Effector CD4-positive, alpha-beta T cell (primary cell): Measurements from ENCODE around the gene MAPKAP1.
"Not testable (repeated sequence)": the region's sequence is repeated elsewhere in the genome, so short reads cannot be mapped to it uniquely, and the experiment has no call there.

Source experiments
- DNase-seq: peaks from one replicate; pipeline ENCODE4 v3.0.0-alpha.2; 2020

Gene MAPKAP1

GRCh38 chr9:125600194-125600593 lies 106.8 kb downstream of the MAPKAP1 start:
- no peak for DNase-seq

GRCh38 chr9:125594223-125594610 lies 112.8 kb downstream of the MAPKAP1 start:
- no peak for DNase-seq

DNA sequence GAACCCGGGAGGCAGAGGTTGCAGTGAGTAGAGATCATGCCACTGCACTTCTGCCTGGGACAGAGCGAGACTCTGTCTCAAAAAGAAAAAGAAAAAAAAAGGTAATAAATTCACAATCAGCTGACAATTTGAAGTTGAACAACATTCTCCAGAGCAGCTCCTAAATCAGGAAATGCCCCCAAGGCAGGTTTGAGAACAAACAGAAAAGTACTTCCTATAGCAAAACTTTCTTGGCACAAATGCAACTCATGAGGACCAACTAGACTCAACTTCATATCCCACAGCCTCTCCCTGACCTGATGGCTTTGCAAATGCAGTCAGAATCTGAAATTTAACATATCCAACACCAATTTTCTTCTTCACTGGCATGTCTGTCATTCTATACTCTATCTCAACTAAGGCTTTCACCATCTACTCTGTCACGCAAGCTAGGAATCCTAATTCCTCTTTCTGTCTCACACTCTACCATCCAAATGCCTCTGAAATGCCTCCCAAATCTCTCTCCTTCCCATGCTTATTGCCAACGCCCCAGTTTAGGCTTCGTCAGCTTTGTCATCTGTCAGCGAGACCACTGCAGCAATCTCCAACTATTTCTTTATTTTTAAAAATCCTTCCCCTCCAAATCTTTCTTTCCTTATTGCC lies 113.3 kb downstream of the MAPKAP1 start:
- DNase-seq: no peak

- DNase-seq: no peak
Observed at GRCh38 chr9:125591888-125592287, 115.1 kb downstream of the MAPKAP1 start.

DNA sequence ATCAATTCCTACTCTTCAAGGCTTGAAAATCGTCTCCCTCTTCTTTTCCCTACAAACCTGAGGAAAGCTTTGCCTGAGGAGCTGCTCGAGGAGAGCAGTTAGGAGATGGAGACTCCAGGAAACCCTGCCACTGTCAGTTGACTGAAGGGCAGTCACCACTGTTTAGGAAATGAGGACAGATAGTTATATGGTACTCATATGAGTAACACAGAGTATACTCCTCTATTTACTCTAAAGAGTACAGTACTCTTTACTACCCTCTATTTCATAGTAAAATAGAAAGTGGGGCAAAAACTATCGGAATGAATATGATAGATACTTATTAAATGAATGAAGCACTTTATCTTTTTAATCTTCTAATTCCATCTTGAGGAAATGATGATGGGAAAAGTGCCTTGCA lies 115.8 kb downstream of the MAPKAP1 start:
- no peak for DNase-seq

DNA sequence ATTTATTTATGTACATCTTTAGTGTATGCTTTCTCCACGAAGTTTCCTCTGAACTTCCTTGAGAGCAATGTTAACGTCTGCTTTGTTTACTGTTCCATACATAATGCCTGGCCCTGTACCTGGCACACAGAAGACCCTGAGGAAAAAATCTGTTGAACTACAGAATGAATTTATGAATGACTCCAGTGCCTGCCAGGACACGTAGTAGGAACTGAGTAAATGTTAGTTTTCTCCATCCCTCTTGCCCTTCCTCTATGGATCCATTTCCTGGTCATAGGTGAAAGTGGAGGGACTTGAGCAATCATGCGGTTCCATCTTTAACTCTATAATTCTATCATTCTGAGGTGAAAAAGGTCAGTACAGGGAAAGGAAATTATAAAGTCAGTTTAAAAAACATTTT lies 117.7 kb downstream of the MAPKAP1 start:
- no peak for DNase-seq

- no peak for DNase-seq
Observed at GRCh38 chr9:125587819-125588460, 119.1 kb downstream of the MAPKAP1 start.

GRCh38 chr9:125586172-125586511 lies 120.9 kb downstream of the MAPKAP1 start:
- DNase-seq: no peak

DNA sequence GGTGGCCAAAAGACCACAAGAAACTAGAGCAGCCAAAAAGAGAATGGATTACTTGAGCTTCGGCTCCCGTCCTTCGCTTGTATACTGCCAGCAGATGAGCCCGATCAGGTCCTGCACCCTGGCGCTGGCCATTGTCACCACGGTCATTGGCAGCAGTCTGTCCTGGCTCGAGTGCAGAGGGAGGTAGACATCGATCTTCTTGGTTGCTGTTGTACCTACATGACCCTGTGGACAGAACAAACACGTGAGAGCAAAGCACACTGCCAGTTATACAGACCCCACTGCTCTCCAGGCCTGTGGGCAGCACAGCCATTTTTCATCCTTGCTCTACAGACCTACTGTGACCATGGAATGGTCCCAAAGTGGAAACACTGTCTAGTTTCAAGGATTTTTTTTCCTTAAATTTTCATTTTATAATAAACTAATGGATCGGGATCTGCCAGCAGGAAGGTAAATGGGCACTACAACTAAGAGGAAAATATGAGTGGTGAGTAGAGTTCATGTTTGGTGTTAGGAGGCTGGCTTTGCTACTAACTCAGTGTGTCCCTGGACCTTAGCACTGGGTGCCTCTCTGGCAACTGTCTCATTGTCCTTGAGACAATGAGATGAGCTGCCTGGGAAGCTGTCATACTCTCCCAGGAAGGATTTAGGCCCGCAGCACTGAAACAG lies 121.4 kb downstream of the MAPKAP1 start:
- DNase-seq: no peak

DNA sequence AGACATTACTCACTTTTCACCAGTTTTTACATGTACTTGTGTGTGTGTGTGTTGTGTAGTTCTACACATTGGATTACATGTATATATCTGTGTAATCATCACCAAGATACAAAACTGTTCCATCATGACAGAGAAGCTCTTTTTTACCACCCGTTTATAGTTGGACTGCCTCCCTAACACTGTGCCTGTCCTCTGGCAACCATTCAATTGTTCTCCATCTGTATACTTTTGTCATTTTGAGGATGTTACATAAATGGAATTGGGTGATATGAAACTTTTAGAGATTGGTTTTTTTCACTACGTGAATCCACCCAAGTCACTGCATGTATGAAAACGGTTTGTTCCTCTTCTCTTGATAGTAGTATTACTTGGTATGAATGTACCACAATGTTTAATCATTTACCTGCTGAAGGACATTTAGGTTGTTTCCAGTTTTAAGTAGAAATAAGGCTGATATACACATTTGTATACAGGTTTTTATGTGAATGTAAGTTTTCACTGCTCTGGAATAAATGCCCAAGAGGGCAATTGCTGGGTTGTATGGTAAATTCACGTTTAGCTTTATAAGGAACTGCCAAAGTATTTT lies 126.2 kb downstream of the MAPKAP1 start:
- no peak for DNase-seq

GRCh38 chr9:125579030-125579932 lies 127.7 kb downstream of the MAPKAP1 start:
- DNase-seq: no peak

DNA sequence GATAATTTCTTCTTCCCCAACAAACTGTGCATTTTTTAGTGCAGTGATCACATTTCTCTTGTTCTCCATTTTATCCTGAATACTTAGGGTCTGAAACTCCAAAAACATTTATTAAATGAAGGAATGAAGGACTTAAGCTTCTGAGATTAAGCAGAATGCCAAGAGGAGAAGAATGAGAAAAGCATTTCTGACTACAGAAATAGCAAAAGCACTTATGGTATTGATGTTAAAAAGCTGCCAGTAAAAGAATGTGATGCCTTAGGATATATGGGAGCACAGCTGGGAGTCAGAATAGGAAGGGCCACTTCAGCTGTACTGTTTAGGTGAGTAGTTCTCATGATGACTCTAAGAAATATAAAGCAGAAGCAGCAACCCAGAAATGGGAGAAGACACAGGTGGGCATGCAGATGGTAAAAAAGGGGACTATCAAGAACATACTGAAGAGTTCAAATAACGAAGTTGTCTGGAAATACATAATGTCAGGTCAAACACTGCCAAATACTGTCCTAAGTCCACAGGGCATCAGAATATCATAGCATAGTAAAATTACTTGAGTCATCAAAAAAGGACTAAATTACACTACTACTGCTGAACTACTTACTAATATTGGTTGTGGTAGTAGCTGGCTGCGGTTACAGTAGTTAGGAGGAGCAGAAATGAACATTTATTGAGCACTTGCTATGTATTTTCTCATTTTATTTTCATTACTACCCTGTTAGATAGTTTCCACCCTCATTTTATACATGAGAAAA lies 132.7 kb downstream of the MAPKAP1 start:
- no peak for DNase-seq

DNA sequence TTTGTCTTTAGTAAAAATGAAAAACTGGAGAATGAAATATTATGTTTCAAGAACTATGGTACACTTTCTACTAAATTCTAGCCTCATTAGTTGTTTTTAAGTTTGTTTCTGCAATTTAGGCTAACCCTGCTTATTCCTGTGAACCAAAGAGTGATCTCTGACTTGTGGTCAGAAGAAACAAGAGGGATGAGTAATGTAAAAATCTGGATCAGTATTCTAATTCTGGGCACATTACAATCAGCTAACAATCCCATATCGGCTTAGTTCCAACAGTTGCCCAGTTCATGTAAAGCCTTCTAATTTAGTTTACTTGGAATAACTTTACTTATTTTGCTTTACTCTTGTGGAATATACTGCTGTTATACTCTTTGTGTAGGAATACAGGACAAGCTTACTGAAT lies 134.5 kb downstream of the MAPKAP1 start:
- not testable (repeated sequence) for DNase-seq

DNA sequence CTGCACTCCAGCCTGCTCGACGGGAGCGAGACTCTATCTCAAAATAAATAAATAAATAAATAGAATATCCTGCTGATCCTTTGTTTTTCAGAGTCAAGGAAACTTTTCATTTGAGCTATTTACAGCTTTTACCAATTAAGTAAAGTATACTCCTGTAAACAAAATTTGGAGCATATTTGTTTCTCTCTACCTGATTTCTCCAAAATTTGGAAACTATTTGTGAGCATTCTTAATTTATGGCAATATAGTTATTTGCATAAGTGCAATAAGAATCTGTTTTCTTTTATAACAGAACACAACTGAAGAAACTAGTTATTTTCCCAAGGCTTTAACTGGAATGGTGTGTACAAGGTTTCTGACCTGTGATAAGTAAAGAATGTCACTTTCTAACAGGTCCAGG lies 135.2 kb downstream of the MAPKAP1 start:
- not testable (repeated sequence) for DNase-seq

- DNase-seq: no peak
Observed at GRCh38 chr9:125570246-125570645, 136.8 kb downstream of the MAPKAP1 start.

- DNase-seq: no peak
Observed at GRCh38 chr9:125568621-125569020, 138.4 kb downstream of the MAPKAP1 start.

- DNase-seq: not testable (repeated sequence)
Observed at GRCh38 chr9:125566051-125566450, 141.0 kb downstream of the MAPKAP1 start.

DNA sequence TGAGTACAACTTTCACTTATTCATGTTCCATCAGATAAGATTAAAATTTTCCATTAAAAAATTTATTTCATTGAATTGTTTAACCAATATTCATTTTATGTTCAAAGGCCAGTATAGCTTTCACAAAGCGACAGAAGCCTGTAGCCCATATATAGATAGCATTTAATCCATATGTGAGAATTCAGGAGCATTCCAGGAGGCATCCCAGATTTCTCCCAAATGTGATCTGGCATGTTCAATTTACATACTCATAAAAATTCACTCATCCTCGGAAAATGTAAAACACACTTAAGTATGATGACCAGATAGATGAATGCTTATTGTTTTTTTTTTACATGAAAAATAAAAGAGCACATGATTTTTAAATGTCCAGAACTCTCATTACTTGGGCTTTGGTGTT lies 141.9 kb downstream of the MAPKAP1 start:
- DNase-seq: no peak

- DNase-seq: no peak
Observed at GRCh38 chr9:125564631-125565030, 142.4 kb downstream of the MAPKAP1 start.

- DNase-seq: no peak
Observed at GRCh38 chr9:125561509-125562148, 145.4 kb downstream of the MAPKAP1 start.

DNA sequence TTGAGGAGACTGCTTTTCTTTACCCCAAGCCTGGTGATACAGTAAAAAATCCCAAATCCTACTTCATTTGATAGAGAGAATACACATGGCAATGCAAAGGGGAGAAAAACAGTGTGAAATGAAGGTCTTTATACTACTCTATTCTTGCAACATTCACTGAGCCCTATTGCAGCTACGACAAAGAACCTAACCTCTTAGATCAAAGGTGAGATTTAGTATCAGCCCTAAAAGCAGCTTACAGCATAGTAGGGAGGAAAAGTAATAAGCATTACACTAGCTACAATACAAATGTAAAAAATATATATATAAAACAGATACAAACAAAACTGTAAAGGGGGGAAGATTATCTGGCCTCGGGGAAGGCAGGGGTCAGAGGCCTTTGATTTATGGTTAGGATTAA lies 147.1 kb downstream of the MAPKAP1 start:
- no peak for DNase-seq

GRCh38 chr9:125559194-125559593 lies 147.8 kb downstream of the MAPKAP1 start:
- no peak for DNase-seq
